IMR-90 (cell line): ENCODE data around the gene AMDHD2. TPM values are rescaled to one million over a fixed set of nuclear protein-coding genes. Genes with fewer than 3 reads are reported as not detected.

ENCODE experiments used
- ATAC-seq: fragments of 200-7000 bp; cut with Tn5 transposase; 2 replicates; pipeline ENCODE4 v1.9.1; 2020; ENCODE audit warnings: low read depth, mild to moderate bottlenecking, moderate library complexity
- BruUV-seq: library from RNA; stranded (reverse); fragments of 400-500 nt; replicated peaks from 2 replicates; lab custom pipeline; 2021; lab: Mats Ljungman, UMichigan
- CTCF ChIA-PET: fragments of 300-600 bp; formaldehyde crosslinking; extraction: SDS; loops from one replicate; lab custom pipeline; 2021; ENCODE audit warnings: antibody characterized with exemption; lab: Yijun Ruan, JAX
- POLR2A ChIA-PET: fragments of 300-600 bp; sonication (Branson Sonifier 250); formaldehyde crosslinking; loops from one replicate; lab custom pipeline; 2022; ENCODE audit warnings: antibody characterized with exemption; ENCODE audit not compliant: unreplicated experiment; lab: Charles Lee
- DNase-seq: peaks from one replicate; pipeline ENCODE4 v3.0.0; 2013
- H2AFZ ChIP-seq: replicated peaks from 2 replicates; pipeline ENCODE3; 2013; ENCODE audit warnings: low read length, mild to moderate bottlenecking; ENCODE audit not compliant: poor library complexity
- H2AK5ac ChIP-seq: 2 replicates; pipeline ENCODE4 v1.6.1; 2013; ENCODE audit warnings: low read depth, low read length, inconsistent platforms
- H2AK9ac ChIP-seq: replicated peaks from 2 replicates; pipeline ENCODE3; 2013; ENCODE audit warnings: mild to moderate bottlenecking, low read depth, low read length, moderate library complexity; ENCODE audit not compliant: poor library complexity
- H2BK120ac ChIP-seq: 2 replicates; pipeline ENCODE4 v1.6.1; 2013; ENCODE audit warnings: low read depth, low read length, inconsistent platforms
- H2BK15ac ChIP-seq: 3 replicates; pipeline ENCODE4 v1.6.1; 2013; ENCODE audit warnings: low read depth, low read length, inconsistent platforms
- H2BK20ac ChIP-seq: 2 replicates; pipeline ENCODE4 v1.6.1; 2013; ENCODE audit warnings: low read depth, mild to moderate bottlenecking, inconsistent platforms, low read length, moderate library complexity
- H2BK5ac ChIP-seq: 2 replicates; pipeline ENCODE4 v1.6.1; 2013; ENCODE audit warnings: mild to moderate bottlenecking, low read depth, low read length, inconsistent platforms; ENCODE audit not compliant: poor library complexity, severe bottlenecking
- H3K14ac ChIP-seq: replicated peaks from 2 replicates; pipeline ENCODE4 v1.6.1; 2013; ENCODE audit warnings: low read depth, low read length, inconsistent platforms
- H3K18ac ChIP-seq: 2 replicates; pipeline ENCODE4 v1.6.1; 2013; ENCODE audit warnings: low read depth, low read length, control low read depth
- H3K23ac ChIP-seq: 2 replicates; pipeline ENCODE4 v1.6.1; 2013; ENCODE audit warnings: low read depth, low read length, inconsistent platforms
- H3K27ac ChIP-seq: 2 replicates; pipeline ENCODE4 v1.5.1; 2013; ENCODE audit warnings: mild to moderate bottlenecking, control low read depth, low read length; ENCODE audit not compliant: insufficient read depth
- H3K27me3 ChIP-seq: 2 replicates; pipeline ENCODE4 v1.6.1; 2013; ENCODE audit warnings: low read length; ENCODE audit not compliant: control insufficient read depth, insufficient read depth
- H3K36me3 ChIP-seq: 2 replicates; pipeline ENCODE4 v1.6.1; 2013; ENCODE audit warnings: low read length, mixed read lengths; ENCODE audit not compliant: control insufficient read depth, insufficient read depth
- H3K4ac ChIP-seq: 2 replicates; pipeline ENCODE4 v1.6.1; 2013; ENCODE audit warnings: low read depth, low read length, inconsistent platforms
- H3K4me1 ChIP-seq: 2 replicates; pipeline ENCODE4 v1.6.1; 2013; ENCODE audit warnings: low read length, mixed read lengths; ENCODE audit not compliant: control insufficient read depth, insufficient read depth
- H3K4me2 ChIP-seq: 2 replicates; pipeline ENCODE4 v1.6.1; 2013; ENCODE audit warnings: low read depth, mild to moderate bottlenecking, control low read depth, low read length, moderate library complexity
- H3K4me3 ChIP-seq: 2 replicates; pipeline ENCODE4 v1.5.1; 2013; ENCODE audit warnings: low read depth, mild to moderate bottlenecking, control low read depth, low read length, moderate library complexity; ENCODE audit not compliant: insufficient read depth
- H3K56ac ChIP-seq: 2 replicates; pipeline ENCODE4 v1.6.1; 2013; ENCODE audit warnings: low read length, inconsistent platforms; ENCODE audit not compliant: insufficient read depth; ENCODE audit errors: extremely low read depth
- H3K79me1 ChIP-seq, 2 experiments: 2 replicates each; pipeline ENCODE4 v1.6.1; 2013; ENCODE audit warnings: low read length in 2 of 2, inconsistent platforms in 1 of 2, low read depth in 1 of 2
- H3K9ac ChIP-seq: 2 replicates; pipeline ENCODE4 v1.6.1; 2013; ENCODE audit warnings: low read depth, low read length, control low read depth
- H3K9me1 ChIP-seq: 2 replicates; pipeline ENCODE4 v1.6.1; 2013; ENCODE audit warnings: low read length, inconsistent platforms; ENCODE audit not compliant: insufficient read depth
- H3K9me3 ChIP-seq: 2 replicates; pipeline ENCODE4 v1.6.1; 2013; ENCODE audit warnings: low read length; ENCODE audit not compliant: control insufficient read depth, insufficient read depth
- H4K20me1 ChIP-seq: 2 replicates; pipeline ENCODE4 v1.6.1; 2013; ENCODE audit warnings: low read length, inconsistent platforms; ENCODE audit not compliant: insufficient read depth
- H4K5ac ChIP-seq: 2 replicates; pipeline ENCODE4 v1.6.1; 2013; ENCODE audit warnings: mild to moderate bottlenecking, low read depth, low read length, control low read depth
- H4K8ac ChIP-seq, 2 experiments: 2 replicates each; pipeline ENCODE4 v1.6.1; 2013; ENCODE audit warnings: low read depth in 2 of 2, low read length in 2 of 2, control low read depth in 1 of 2, inconsistent platforms in 1 of 2
- H4K91ac ChIP-seq: 2 replicates; pipeline ENCODE4 v1.6.1; 2013; ENCODE audit warnings: low read depth, low read length, inconsistent platforms; ENCODE audit not compliant: insufficient read depth
- CHD1 ChIP-seq: IDR thresholded peaks from 2 replicates; pipeline ENCODE4 v1.6.1; 2012; ENCODE audit warnings: low read depth, low read length, improper control_type of control experiment
- FOS ChIP-seq: fragments of 150-350 bp; IDR thresholded peaks from 2 replicates; pipeline ENCODE4 v1.6.1; 2016; ENCODE audit warnings: low read depth, low read length
- MXI1 ChIP-seq: IDR thresholded peaks from 2 replicates; pipeline ENCODE4 v1.6.1; 2012; ENCODE audit warnings: low read depth, mild to moderate bottlenecking, low read length, moderate library complexity, borderline replicate concordance
- WGBS, 2 experiments: methylation state at CpG; one replicate each; pipeline versions ENCODE4 v1.1.5 to v1.1.7; 2013; ENCODE audit warnings: missing lambda C conversion rate in 2 of 2; ENCODE audit not compliant: insufficient read length in 1 of 2; ENCODE audit errors: extremely low coverage in 2 of 2; 5-methylcytosine and 5-hydroxymethylcytosine counted together
- dilution Hi-C: fragments of 300-500 bp; cut with HindIII; formaldehyde crosslinking; loops from one replicate; pipeline ENCODE4 v1.14.3; 2018; ENCODE audit warnings: low sequenced_read_pairs; ENCODE audit not compliant: unreplicated experiment
- in situ Hi-C: fragments of 300-500 bp; cut with MboI; formaldehyde crosslinking; loops from 3 replicates; pipeline ENCODE4 v1.14.3; 2019; ENCODE audit warnings: low sequenced_read_pairs, inconsistent platforms, mixed read lengths
- intact Hi-C: fragments of 100-400 bp; cut with micrococcal nuclease; formaldehyde crosslinking; loops from 2 replicates; pipeline ENCODE4 v1.10.0; 2022
- polyA plus RNA-seq, 3 experiments: library from polyadenylated mRNA; depleted of rRNA; stranded (reverse); fragments of >200 nt; gene quantifications; 2 replicates each; pipeline ENCODE4 v1.2.3, GENCODE V29; 2012; ENCODE audit warnings: low replicate concordance in 1 of 3
- total RNA-seq: library from RNA; depleted of rRNA; stranded (reverse); fragments of >200 nt; gene quantifications from 2 replicates; pipeline ENCODE4 v1.2.3, GENCODE V29; 2012
- TF ChIP-seq, protein P1 (sequence below): fragments of 150-350 bp; IDR thresholded peaks from 2 replicates; pipeline ENCODE4 v1.6.1; 2016; ENCODE audit warnings: low read depth, mild to moderate bottlenecking, low read length, moderate library complexity, borderline replicate concordance

AMDHD2 gene
- total and polyA plus RNA-seq, 2 of the 4 experiments (the other 2 are of a cell fraction), result 10.6 to 30.3 TPM

- 21% methylated on average over 21 of the region's 32 CpGs; no CpG with 5 or more reads in 1 of the 2 experiments for WGBS, 2 experiments
- DNase-seq, result peak; percentile 71
- Histone ChIP-seq H2BK5ac (peak overlapping the region; percentile 65), H3K18ac (peak overlapping the region; percentile 56), H4K91ac (peak overlapping the region; percentile 36; the same call in 1 of the 2 replicates), H4K20me1 (peaks cover 19% of the 10 kb centered on the region), H3K4me2 (peak overlapping the region; percentile 85), H3K27me3 (no peaks in the 10 kb centered on the region), H3K36me3 (no peaks in the 10 kb centered on the region), H3K4ac (peak overlapping the region; percentile 86), H2AK5ac (peak overlapping the region; percentile 88; the same call in 1 of the 2 replicates), H3K14ac (peak overlapping the region; percentile 61), H3K79me1 (peaks cover 37 to 73% of the 10 kb centered on the region in 2 experiments), H3K9me1 (peaks cover 11% of the 10 kb centered on the region; the same call in 1 of the 2 replicates), H2BK15ac (0 out of 3 replicates have a peak overlapping the region, but pooled peaks have one; percentile 18), H3K9ac (peak overlapping the region; percentile 53), H2BK20ac (no peak overlapping the region), H3K23ac (peak overlapping the region; percentile 63; the same call in 1 of the 2 replicates), H3K4me3 (peak overlapping the region; percentile 19; the same call in 1 of the 2 replicates), H3K9me3 (no peaks in the 10 kb centered on the region), H2BK120ac (no peak overlapping the region), H3K27ac (peak overlapping the region; percentile 68), H4K8ac (peak overlapping the region in 1 of 2 experiments; percentile 91; a peak in 2 of 4 replicates), H3K4me1 (peaks cover 27% of the 10 kb centered on the region), H4K5ac (peak overlapping the region; percentile 98), H2AFZ (peak overlapping the region; percentile 91), H3K56ac (no peak overlapping the region), H2AK9ac (peak overlapping the region; percentile 92)
- BruUV-seq, result no TSS peak
- TF ChIP-seq CHD1 (no peak), MXI1 (no peak), FOS (no peak)
- TF ChIP-seq, protein P1, sequence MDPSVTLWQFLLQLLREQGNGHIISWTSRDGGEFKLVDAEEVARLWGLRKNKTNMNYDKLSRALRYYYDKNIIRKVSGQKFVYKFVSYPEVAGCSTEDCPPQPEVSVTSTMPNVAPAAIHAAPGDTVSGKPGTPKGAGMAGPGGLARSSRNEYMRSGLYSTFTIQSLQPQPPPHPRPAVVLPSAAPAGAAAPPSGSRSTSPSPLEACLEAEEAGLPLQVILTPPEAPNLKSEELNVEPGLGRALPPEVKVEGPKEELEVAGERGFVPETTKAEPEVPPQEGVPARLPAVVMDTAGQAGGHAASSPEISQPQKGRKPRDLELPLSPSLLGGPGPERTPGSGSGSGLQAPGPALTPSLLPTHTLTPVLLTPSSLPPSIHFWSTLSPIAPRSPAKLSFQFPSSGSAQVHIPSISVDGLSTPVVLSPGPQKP, result no peak
- ChIA-PET POLR2A (no interaction called here), CTCF (interaction anchor here (0.6 to 0.9 kb wide), 3 partner anchors 10 to 42 kb away, joined by 3 to 4 read pairs (median 3); no protein-coding TSS in a partner anchor)
- intact Hi-C loops (no loop called here), in situ Hi-C loops (no loop called here), dilution Hi-C loops (no loop called here)
- ATAC-seq, result peak; percentile 90
Observed at GRCh38 chr16:2482708-2483534, 37.2 kb upstream of the AMDHD2 start.
